LNCAP (cell line): ENCODE data around the gene TOLLIP.

Experiments used
- TF ChIP-seq, protein P1 (sequence below): fragments of 450-650 bp; IDR thresholded peaks from 2 replicates; pipeline ENCODE4 v1.5.1; 2017; ENCODE audit warnings: mild to moderate bottlenecking

Gene TOLLIP

GRCh38 chr11:1283906-1284305, 25.5 kb downstream of the TOLLIP start:
- TF ChIP-seq, protein P1, sequence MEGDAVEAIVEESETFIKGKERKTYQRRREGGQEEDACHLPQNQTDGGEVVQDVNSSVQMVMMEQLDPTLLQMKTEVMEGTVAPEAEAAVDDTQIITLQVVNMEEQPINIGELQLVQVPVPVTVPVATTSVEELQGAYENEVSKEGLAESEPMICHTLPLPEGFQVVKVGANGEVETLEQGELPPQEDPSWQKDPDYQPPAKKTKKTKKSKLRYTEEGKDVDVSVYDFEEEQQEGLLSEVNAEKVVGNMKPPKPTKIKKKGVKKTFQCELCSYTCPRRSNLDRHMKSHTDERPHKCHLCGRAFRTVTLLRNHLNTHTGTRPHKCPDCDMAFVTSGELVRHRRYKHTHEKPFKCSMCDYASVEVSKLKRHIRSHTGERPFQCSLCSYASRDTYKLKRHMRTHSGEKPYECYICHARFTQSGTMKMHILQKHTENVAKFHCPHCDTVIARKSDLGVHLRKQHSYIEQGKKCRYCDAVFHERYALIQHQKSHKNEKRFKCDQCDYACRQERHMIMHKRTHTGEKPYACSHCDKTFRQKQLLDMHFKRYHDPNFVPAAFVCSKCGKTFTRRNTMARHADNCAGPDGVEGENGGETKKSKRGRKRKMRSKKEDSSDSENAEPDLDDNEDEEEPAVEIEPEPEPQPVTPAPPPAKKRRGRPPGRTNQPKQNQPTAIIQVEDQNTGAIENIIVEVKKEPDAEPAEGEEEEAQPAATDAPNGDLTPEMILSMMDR: no peak

DNA sequence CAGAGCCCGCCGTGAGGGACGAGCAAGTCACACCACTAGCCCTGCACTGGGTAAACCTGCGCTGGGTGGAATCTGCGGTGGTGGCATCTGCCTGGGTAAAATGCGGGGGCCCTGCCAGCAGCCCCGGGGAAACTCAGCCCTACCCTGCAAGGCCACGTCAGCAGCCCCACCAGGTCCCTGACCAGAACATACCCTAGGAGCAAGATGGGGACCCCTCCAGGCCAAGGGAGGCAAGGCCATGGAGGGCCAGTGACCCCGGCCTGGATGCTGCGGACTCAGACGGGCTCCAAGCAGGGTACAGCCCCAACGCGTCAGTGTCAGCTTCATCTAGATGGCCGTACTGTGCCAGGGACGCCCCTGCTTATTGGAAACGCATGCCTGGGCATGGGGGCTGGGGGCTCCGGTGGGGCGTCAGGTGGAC, 26.3 kb downstream of the TOLLIP start:
- TF ChIP-seq, protein P1: no peak

- TF ChIP-seq, protein P1: no peak
These were observed 27.5 kb downstream of the TOLLIP start for GRCh38 chr11:1281974-1282365.

- TF ChIP-seq, protein P1: no peak
These were observed 28.0 kb downstream of the TOLLIP start for GRCh38 chr11:1281326-1281973.

DNA sequence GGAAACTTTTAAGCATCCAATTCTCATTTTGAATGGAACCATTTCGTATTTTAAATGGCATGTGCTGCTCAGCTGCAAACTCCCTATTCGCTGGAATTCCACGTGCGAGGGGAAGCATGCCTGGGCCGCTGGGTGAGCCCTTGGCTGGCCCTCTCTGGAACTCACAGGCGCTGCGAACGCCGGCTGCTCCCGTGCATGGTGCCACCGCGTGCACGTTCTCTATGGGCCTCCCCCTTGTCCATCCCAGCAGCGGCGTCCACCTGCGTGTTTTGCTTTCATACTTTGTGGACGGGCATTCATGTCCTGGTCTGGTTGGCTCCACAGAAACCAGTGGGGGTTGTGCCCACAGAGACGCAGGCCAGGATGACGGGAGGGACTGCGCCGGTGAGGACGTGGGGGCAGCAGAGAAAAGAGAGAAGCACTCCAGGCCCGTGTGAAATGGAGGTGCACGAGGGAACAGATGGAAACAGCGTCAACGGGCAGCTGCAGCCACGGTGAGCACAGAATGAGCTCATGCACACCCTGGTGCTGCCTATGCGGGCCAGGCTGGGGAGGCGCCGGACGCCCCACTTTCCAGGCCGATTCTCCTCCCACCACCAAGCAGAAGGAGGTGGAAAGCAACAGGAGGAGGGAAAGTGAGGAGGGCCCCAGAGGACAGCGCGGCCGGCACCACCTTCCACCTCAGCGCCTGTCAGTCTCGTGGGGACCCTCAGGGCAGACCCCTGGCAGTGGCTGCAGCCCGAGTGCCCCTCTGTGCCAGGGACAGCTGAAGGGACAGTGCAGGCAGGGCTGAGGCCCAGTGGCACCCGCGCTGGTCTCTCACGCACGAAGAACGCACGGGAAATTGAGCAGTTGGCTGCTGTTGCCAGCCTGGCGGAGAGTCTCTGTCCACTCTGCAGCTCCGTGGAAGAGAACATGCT, 29.1 kb downstream of the TOLLIP start:
- TF ChIP-seq, protein P1: no peak

- TF ChIP-seq, protein P1: no peak
These were observed 29.8 kb downstream of the TOLLIP start for GRCh38 chr11:1279674-1280055.

- TF ChIP-seq, protein P1: no peak
These were observed 30.4 kb downstream of the TOLLIP start for GRCh38 chr11:1278766-1279673.
